ENCODE data around the gene GNG12. TPM values are rescaled to one million over a fixed set of nuclear protein-coding genes. Genes with fewer than 3 reads are reported as not detected.
"Not testable (repeated sequence)": the region's sequence is repeated elsewhere in the genome, so short reads cannot be mapped to it uniquely, and the experiment has no call there.

Gene GNG12
- polyA plus RNA-seq, 3 donors: 86.9 to 88.6 (median 88.1) TPM

DNA sequence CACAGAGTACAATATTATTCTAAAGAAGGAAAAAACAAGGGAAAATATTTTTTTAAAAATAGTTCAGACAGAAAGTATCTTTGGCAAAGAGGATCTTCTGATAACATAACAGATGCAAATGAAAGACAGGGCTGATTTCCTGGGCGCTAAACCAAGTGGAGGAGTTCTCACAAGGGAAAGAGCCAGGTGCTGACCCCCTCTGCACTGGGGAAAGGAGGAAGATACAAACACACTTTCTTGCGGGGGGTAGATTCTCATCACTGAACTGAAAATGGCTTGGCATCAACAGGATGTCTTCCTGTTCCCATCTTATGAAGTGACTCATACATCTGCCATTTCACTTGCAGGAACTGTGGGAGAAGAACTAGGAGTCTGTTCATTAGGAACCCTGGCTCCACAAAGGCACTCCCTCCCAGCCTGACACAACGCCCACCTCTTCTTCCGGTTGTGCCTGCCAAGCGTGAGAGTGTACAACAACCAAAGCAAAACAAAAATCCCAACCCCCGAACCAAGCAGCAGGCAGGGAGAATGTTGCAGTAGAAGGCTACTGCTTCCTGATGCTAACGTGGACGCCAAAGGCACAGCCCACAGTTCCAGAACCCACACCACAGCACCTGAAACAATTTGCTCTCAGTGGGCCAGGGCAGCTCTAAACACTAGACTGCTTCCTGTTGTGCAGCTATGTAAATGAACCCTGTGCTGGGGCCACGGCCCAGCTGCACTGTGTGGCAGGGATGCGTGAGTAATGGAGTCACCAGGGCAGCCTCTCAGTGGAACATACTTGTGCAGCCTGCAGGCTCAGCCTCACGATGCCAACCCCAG lies 97.2 kb downstream of the GNG12 start:
- DNase-seq: peak; percentile 49

DNA sequence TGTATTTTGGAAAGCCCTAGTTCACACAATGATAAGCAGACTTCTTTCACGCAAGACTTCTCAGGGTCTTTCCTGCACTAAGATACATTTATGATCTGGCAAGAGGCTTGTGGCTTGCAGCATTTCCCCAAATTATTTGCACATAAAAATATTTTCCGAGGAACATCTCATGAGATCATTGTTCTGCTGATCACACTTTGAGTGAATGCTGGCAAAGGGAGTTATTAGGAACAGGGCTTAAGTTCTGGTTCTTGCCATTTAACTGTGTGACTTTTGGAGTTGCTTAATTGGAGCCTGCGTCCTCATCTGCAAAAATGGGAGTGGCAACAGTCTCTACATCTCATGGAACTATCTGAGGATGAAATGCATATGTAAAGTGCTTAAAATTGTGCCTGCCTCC lies 98.1 kb downstream of the GNG12 start:
- no peak for DNase-seq

DNA sequence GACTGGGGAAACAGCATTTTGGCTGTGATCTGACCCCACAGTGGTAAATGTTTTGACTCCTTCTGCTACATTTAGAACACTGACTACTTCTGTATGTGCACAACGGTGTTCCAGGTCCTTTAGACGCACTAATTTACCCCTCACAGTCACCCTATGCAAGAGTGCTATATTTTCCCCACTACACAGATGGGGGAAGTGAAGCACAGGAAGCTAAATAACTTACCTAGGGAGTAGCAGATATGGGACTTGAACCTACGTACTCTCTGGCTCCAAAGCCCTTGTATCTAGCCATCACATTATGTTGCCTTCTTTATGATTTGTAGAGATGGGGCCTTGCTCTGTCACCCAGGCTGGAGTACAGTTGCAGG lies 99.0 kb downstream of the GNG12 start:
- no peak for DNase-seq

DNA sequence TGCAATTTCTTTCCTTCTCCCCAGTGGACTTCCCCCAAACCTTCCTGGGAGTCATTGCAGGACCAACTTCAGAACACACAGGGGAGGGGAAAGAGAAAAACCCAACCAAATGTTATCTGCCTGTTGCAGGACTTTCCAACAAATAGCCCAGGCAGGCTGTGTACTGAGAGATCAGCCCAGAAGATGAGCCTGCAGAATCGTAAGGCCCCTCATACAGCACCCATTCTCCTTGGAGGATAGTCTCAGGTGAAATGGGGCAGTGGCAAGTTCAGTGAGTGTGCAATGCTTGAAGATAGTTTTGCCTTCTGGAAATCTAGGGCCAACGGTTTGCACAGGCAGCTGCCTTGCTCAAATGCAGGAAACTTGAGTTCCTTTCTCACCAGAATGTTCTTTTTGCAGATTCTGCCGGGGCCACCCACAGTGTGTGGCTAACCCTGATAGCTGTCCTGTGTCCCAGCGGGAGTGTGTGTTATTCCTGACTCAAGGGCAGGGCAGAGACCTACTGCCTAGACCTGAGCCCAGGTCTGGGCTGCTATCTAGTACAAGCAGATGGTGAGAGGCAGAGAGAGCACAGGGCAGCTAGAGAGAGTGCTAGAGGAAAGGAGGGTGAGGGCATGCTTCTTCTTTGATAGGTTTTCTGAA lies 99.5 kb downstream of the GNG12 start:
- DNase-seq: no peak

DNA sequence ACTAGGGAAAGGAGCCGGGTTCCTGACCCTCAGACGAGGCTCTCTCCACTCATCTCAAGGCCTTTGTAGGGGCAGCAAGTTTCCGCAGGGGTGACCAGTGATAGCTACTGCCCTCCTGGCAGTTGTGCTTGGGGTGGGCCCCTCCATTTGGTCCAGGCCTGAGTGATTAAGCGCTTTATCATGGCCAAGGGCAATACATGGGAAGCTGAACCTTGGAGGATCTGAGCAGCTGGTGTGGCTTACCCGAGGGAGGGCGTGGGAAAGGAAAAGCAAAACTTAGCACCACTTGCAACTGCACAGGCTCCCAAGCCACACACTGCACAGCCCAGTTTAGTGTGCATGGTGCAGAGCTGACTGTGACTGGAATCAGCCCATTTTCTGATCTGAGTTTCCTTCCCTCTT lies 100.5 kb downstream of the GNG12 start:
- no peak for DNase-seq

DNA sequence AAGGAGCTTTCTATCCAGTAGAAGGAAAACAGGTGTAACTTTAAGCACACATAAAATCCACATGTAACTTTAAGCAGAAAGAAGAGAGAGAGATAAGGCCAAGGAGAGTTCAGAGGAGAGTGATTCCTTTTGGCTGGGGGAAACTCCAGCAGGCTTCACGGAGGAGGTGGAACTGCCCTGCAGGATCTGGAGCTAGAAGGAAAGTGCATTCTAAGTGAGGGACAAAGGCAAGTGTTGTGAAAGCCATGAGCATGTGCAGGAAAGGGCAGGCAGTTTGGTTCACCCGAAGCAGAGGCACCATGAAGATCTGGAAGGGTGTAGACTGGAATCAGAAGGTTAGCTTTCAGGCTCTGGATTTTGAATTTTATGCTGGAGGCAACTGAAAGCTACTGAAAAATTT lies 101.9 kb downstream of the GNG12 start:
- DNase-seq: no peak

DNA sequence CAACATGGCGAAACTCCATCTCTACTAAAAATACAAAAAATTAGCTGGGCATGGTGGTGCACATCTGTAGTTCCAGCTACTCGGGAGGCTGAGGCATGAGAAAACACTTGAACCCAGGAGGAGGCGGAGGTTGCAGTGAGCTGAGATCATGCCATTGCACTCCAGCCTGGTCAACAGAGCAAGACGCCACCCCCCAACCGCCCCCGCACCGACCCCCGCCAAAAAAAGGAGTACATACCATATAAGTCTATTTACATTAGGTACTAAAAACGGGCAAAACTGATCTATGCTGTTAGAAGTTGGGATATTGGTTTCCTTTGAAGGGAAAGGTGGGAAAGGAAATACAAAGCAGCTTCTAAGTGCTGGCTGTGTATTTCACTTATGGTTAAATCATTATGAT lies 103.0 kb downstream of the GNG12 start:
- DNase-seq: not testable (repeated sequence)

DNA sequence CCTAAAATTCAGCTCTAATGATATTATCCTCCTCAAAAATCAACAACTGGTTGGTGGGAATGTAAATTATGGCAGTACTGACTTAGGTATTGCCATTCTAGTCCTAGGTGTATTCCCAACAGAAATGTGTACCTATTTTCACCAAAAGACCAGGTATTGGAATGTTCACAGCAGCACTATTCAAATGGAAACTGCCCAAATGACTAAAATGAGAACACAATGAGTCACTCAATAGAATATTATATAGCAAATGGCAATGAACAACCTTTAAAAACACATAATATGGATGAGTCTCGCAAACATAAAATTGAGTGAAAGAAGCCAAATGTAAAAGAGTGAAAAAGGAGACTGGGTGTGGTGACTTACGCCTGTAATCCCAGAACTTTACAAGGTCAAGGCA lies 103.4 kb downstream of the GNG12 start:
- no peak for DNase-seq

DNA sequence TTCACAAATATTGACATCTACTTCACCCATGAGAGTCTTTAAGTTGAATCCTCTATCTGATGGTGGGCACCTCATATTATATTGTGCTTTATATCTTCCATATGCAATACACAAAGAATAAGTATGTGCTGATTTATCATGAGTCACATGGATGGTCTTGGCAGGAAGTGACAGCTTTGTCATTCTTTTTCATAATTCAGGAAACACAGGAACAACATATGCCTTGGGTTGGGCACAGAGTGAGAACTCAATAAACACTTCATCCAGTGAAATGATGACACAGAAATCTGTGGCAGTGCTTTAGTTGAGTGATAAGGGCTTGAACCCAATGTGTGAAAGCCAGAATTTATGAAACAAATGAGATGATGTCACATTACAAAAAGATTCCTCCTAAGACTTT lies 107.0 kb downstream of the GNG12 start:
- no peak for DNase-seq

DNA sequence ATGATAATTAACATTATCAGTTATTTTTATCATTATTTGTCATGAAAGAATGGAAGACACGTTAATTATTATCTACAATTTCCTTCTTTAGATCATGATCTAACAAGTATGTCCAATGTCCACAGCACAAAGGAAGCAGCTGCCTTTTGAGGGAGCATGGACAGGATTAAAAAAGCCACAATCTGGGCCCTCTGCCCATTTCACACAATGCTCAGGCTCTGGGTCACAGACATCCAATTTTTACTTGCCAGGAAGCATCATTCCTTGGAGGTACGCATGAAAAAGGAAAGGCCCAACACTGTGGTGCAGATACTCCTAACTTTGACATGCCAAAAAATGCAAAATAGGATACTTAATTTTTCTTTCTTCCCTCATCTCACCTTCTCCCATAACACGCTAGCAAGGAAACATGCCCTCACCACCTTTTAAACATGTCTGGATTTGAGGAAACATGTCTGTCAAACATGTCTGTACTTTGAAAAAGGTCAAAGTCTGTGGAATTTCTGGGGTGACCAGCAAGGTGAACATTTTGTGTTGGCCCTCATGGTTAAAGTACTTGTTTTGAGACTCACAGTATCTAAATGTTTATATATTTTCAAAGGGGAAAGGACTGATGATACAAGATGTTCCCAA lies 108.2 kb downstream of the GNG12 start:
- peak; percentile 42 for DNase-seq

DNA sequence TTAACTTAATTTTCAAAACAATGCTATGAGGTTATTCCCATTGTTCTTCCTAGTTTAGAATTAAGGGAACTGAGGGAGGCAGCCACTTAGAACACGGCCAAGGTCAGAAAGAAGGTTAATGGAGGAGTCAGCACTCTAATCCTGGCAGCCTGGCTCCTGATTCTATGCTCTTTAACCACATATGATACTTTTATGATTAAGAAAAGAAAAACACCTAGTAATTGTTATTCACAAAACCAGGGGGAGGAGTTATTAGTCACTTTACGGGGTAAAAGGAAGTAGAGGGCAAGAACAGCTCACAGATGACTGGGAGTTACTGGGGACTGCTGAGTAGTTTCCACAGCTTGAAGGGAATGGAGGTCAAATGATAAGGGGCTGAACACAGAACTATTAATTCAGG lies 109.6 kb downstream of the GNG12 start:
- no peak for DNase-seq

DNA sequence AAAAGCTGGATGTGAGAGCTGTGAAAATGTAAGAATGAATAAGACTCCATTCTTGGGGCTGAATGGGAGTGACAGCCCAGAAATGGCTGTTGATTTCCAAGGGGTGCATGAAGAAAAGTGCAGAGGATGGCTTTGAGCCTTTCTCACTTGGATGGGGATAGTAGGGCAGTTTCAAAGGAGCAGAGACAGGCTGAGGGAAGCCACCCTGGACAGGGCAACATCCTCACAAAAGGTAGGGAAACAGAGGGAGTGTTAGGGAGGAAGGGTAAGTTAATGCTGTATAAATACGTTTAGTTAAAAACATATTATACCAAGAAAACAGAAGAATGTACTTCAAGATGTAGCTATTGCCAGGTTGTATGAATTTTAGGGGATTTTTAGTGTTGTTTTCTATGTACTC lies 110.1 kb downstream of the GNG12 start:
- DNase-seq: no peak

DNA sequence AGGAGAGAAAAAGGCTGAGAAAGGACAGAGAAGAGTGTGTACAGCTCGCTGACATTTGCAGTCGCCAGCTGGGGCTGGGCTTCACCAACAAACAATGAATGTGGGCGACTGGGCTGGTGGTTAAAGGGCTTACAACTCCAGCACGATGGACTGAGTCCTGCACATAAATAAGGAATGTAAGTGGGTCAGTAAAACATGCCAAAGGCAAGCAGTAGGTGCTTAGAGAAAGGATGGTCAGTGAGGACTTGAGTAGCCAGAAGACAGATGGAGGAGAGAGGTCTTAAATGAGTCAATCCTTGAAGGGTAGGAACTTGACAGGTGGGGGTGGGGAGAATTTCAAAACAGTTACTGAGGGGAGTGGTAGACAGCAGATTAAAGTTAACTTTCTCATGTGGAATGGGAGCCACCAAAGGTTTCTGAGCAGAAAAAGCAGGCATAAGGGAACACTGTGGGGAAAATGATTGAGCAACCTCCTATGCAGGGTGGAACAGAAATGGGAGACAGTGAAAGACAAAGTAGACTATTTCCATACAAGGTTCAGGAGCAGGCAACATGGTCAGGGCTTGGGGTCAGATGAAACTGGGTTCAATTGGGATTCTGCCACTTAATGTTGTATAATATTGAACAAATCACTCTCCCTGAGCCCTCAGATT lies 110.8 kb downstream of the GNG12 start:
- DNase-seq: no peak

DNA sequence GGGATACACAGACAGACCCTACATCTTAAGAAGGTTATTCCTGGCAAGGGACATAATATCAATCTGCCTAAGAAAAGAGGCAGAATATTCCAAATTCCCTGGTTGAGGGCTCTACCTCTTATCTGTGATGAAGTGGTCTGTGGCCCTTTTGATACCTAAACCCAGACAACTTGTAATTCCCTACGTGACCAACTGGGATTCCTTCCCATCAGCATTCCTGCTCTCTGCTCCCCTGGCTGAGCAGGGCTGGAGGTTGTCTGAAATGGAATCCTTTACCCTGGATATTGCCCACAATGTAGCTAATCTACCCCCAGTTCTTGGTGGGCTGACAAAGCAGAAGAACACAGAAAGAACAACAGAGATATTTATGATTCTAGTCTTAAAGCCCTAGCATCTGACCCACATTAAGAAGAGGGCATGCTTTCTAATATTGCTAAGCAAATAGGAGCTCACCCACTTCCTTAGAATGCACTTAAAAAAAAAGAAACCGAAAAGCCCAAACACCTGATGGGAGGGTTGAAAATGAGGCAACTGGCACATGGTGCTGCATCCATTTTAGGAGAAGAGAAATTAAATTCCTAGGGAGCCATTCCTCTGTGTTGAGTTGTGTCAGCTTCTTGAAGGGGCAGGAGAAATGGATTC lies 111.5 kb downstream of the GNG12 start:
- DNase-seq: no peak

DNA sequence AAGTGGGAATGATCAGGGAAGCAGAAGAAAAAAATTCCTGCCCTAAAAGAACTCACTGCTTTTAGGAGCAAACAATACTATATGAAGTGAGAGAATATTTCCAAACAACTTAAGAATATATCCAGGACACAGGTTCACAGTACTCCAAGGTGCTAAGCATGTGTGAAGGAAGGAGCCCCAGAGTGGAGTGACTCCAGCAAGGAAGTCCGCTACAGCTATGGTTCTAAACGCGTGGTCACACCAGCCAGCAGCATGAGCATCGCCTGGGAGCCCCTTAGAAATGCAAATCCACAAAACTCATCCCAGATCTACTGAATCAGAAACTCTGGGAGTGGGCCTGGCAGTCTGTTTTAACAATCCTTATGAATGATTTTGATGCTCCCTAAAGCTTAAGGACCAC lies 112.2 kb downstream of the GNG12 start:
- no peak for DNase-seq

DNA sequence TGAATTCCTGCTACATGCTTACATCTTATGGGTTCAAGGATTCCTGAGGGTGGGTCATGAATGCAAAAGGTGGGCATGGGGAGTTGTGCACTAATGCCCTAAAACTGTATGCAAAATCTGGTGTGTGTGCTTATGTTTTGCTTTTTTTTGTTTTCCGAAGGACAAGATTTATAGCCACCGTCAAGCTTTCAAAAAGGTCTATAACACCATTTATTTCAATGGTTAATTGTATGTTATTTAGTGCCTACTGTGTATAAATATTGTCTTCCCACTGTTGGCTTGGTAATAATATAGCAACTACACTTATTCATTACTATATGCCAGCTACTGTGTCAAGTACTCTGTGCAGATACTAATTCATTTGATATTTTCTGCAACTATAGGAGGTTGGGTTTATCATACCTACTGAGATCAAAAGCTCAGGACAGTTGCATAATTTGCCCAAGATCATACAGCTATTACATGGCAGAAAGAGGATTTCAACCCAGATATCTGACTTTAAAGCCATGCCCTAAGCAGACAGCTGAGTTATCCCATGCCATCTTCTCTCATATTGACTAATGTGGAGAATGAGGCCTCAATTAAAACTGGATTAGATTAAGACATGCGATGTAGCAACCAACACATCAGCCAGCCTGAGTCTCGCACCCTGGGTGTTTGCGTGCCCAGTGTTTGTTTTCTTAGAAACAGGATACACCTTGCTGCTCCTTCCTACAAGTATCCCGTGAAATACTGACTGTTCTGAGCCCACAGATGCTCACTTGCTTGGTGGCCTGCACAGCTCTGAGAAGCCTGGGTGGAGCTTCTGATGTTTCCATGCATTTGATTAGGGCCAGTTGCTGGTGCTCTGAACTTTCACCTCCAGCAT lies 113.7 kb downstream of the GNG12 start:
- DNase-seq: no peak

DNA sequence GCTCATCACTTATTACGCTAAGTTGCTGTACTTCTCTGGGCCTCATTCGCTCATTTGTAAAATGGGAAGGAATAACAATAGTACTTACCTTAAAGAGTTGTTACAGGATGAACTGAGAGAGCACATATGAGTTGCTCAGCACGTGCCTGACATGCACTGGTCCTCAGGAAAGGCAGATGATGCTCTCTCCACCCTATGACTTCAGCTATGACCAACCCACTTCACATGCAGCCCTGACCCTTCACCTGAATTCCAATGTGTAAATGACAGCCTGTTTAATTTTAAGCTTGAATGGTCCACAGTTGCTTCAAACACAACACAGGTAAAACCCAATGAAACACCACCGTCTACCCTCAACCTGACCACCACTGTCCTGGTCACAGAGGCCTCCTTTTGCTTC lies 115.4 kb downstream of the GNG12 start:
- DNase-seq: no peak

DNA sequence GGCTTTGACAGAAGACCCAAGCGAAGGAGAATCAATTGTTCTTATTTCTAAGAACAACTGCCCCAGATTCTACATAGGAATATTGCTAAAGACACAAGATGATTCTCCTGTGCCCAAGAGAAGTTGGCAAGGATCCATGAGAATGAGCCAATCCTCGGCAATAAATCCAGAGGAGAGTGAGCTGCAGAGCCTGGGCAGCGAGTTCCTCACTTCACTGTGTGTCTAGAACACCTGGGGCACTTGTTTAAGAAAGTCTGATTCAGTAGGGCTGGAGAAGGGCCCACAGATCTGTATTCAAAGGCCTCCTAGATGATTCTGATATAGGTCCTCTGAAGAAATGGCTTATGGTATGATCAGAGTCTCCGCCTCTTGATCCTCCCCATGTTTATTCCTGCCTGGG lies 116.5 kb downstream of the GNG12 start:
- no peak for DNase-seq

DNA sequence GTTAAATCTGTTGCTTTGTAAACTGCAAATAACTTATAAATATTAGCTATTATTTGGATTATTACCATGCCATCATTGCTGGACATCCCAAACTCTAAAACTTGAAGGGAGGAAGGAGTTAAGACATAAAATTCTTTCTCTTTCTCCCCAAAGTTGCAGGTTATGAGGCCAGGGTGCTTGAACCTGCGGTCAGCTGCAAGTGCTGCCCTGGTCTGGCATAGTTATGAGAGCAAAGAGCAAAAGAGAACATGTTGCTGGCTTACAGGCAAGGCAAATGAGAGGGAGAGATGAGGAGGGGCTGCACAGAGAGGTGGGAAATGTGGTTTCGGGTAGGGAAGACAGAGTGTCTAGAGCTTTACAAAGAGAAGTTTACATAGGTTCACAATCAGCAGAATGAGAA lies 117.4 kb downstream of the GNG12 start:
- DNase-seq: no peak

DNA sequence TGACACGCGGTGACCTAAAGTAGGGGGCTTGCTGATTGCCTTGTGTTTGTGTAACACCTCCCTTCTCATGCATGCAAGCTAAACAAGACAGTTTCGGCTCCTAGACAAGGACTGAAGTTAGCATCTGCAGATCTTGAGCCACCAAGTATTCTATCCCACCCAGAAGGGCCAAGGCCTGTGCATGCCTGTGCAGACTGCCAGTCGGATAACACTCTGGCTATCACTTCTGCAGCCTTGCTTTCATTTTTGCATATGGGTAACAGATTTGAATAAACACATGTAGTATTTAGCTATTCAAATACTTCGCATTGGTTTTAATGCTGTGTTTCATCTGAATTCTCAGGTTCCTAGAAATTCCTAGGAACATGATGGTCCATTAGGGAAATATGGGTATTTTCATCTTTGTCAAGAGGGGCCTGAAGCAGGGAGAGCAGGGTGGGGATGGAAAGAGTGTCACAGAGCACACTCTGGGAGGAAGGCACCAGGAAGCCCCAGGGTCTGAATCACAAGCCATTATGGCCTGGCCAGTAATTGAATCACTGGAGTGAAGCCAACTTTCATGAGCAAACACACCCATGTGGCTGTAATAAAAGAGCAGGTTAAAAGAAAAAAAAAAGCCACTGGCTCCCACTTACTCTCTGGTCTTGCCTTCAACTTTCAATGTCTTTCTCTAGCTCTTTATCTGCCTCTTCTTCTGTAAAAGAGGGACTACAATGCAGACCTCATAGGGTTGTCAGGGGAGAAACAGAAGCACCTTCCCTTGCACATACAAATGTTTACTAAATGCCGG lies 120.0 kb downstream of the GNG12 start:
- DNase-seq: peak; percentile 38

DNA sequence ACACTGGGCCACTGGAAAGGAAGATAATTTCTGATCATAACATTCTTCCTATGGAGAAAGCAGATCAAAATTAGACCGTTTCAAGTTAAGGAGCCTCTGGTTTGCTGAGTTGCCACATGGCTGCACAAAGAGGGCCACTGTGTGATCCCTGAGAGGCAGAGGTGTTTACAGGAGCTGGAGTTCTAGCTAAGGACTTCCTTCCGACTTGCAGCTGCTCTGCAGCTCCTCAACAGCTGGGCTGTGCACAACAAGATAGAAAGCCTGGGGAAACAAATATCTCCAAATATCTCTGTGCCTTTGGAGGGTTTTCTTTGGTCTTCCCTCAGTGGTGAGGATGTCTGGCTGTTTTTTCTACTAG lies 121.4 kb downstream of the GNG12 start:
- no peak for DNase-seq
